Measurements from ENCODE around the gene TPRA1.

GRCh38 chr3:127637971-127638370, 47.4 kb upstream of the TPRA1 start:
- no peak for TF ChIP-seq POLR2A (IDR thresholded peaks at IDR 0.05)
- no peak for TF ChIP-seq CTCF (IDR thresholded peaks at IDR 0.05)
